K562 (cell line): ENCODE results near the gene CARS2. TPM values are rescaled to one million over a fixed set of nuclear protein-coding genes. Genes with fewer than 3 reads are reported as not detected.
"Not testable (repeated sequence)": the region's sequence is repeated elsewhere in the genome, so short reads cannot be mapped to it uniquely, and the experiment has no call there.

Source experiments
- ATAC-seq: fragments of 200-7000 bp; cut with Tn5 transposase; 3 replicates; pipeline ENCODE4 v1.9.1; 2020; ENCODE audit warnings: moderate library complexity
- BruUV-seq: library from RNA; stranded (reverse); fragments of 400-500 nt; replicated peaks from 2 replicates; lab custom pipeline; 2021; lab: Mats Ljungman, UMichigan
- CTCF ChIA-PET: fragments of 300-600 bp; formaldehyde crosslinking; extraction: SDS; loops from one replicate; lab custom pipeline; 2021; ENCODE audit warnings: low intra/inter-chr PET ratio; lab: Yijun Ruan, JAX
- POLR2A ChIA-PET: fragments of 300-600, 350-650 bp; sonication (Branson Sonifier 250); formaldehyde crosslinking; extraction: SDS; loops from one replicate; lab custom pipeline; 2021; ENCODE audit warnings: antibody characterized with exemption, inconsistent platforms; lab: Yijun Ruan, JAX
- DNase-seq, 4 experiments: peaks; one replicate each; pipeline versions ENCODE4 v3.0.0 to v3.0.0-alpha.2; 2011 to 2018; ENCODE audit warnings: low spot score in 3 of 4, mixed read lengths in 3 of 4; ENCODE audit errors: extremely low read depth in 1 of 4
- FAIRE-seq: peaks from 2 replicates; lab custom pipeline; 2011; peaks lifted over from hg19 to GRCh38; lab: Jason Lieb, UNC
- H2AFZ ChIP-seq: 2 replicates; pipeline ENCODE4 v1.6.0; 2011; ENCODE audit warnings: low read depth, low read length, control low read depth, inconsistent platforms
- H3K27ac ChIP-seq: fragments of 200-600 bp; 3 replicates; pipeline ENCODE4 v1.8.0; 2011; ENCODE audit warnings: low read depth, mild to moderate bottlenecking, control low read depth, inconsistent platforms, low read length, moderate library complexity, mixed read lengths; ENCODE audit errors: extremely low read depth
- H3K27me3 ChIP-seq, 2 experiments: fragments of 300-600 bp in 1 of 2; 2 replicates in 1 of 2; 3 replicates in 1 of 2; pipeline versions ENCODE4 v1.6.0 to v1.8.0; 2011; ENCODE audit warnings: inconsistent platforms in 2 of 2, low read length in 2 of 2, mild to moderate bottlenecking in 1 of 2, mixed read lengths in 1 of 2, moderate library complexity in 1 of 2; ENCODE audit not compliant: control insufficient read depth in 2 of 2, insufficient read depth in 2 of 2
- H3K36me3 ChIP-seq: fragments of 300-600 bp; 3 replicates; pipeline ENCODE4 v1.8.0; 2011; ENCODE audit warnings: mild to moderate bottlenecking, low read length, inconsistent platforms; ENCODE audit not compliant: control insufficient read depth, insufficient read depth
- H3K4me1 ChIP-seq, 2 experiments: fragments of 200-600 bp in 1 of 2; replicated peaks in 1 of 2; 2 replicates in 1 of 2; 3 replicates in 1 of 2; pipeline versions ENCODE4 v1.5.1 to v1.8.0; 2011; ENCODE audit warnings: inconsistent platforms in 2 of 2, low read length in 2 of 2, mild to moderate bottlenecking in 1 of 2, mixed read lengths in 1 of 2, moderate library complexity in 1 of 2; ENCODE audit not compliant: control insufficient read depth in 2 of 2, insufficient read depth in 2 of 2
- H3K4me2 ChIP-seq: 2 replicates; pipeline ENCODE4 v1.6.1; 2011; ENCODE audit warnings: low read length, control low read depth, inconsistent platforms, mixed read lengths; ENCODE audit not compliant: insufficient read depth
- H3K4me3 ChIP-seq: fragments of 200-600 bp; sonication (generic), shearing (Covaris generic); 2 replicates; pipeline ENCODE4 v1.5.1; 2016; ENCODE audit warnings: control low read depth, inconsistent platforms
- H3K79me2 ChIP-seq: fragments of 200-600 bp; 3 replicates; pipeline ENCODE4 v1.8.0; 2011; ENCODE audit warnings: low read length, inconsistent platforms; ENCODE audit not compliant: control insufficient read depth, insufficient read depth
- H3K9ac ChIP-seq, 2 experiments: 2 replicates each; pipeline versions ENCODE4 v1.6.0 to v1.6.1; 2011; ENCODE audit warnings: low read depth in 2 of 2, low read length in 2 of 2, control low read depth in 1 of 2, inconsistent platforms in 1 of 2, mild to moderate bottlenecking in 1 of 2, mixed read lengths in 1 of 2; ENCODE audit not compliant: insufficient read depth in 1 of 2
- H3K9me1 ChIP-seq: one replicate; pipeline ENCODE4 v1.6.0; 2011; ENCODE audit warnings: inconsistent platforms, mild to moderate bottlenecking, low read length, moderate library complexity; ENCODE audit not compliant: control insufficient read depth, insufficient read depth
- H3K9me3 ChIP-seq: replicated peaks from 2 replicates; pipeline ENCODE4 v1.5.1; 2011; ENCODE audit warnings: low read depth, low read length, inconsistent platforms; ENCODE audit not compliant: control insufficient read depth, insufficient read depth
- H4K20me1 ChIP-seq: replicated peaks from 2 replicates; pipeline ENCODE4 v1.6.1; 2011; ENCODE audit warnings: low read length, inconsistent platforms, mixed read lengths; ENCODE audit not compliant: control insufficient read depth, insufficient read depth
- FOS ChIP-seq: IDR thresholded peaks from 3 replicates; pipeline ENCODE4 v1.6.1; 2011; ENCODE audit not compliant: insufficient read length; ENCODE audit errors: extremely low read depth
- WGBS: fragments of 100-300 bp; shearing (Covaris generic); methylation state at CpG from one replicate; pipeline ENCODE4 v1.1.6; 2016; ENCODE audit warnings: low coverage, mixed read lengths; ENCODE audit not compliant: insufficient coverage; ENCODE audit errors: missing lambda C conversion rate; 5-methylcytosine and 5-hydroxymethylcytosine counted together
- in situ Hi-C: fragments of 300-500 bp; cut with MboI; formaldehyde crosslinking; loops from 4 replicates; pipeline ENCODE4 v1.15.0; 2018; ENCODE audit warnings: inconsistent platforms, mixed read lengths
- intact Hi-C: fragments of 100-400 bp; cut with micrococcal nuclease; formaldehyde crosslinking; loops from 2 replicates; pipeline ENCODE4 v1.14.2; 2022
- polyA plus RNA-seq, 8 experiments: library from polyadenylated mRNA; depleted of rRNA in 4 of 8; stranded (reverse) in 5 of 8; unstranded in 3 of 8; fragments of >200 nt; fragmentation: Nextera tagmentation in 2 of 8; fragmentation: Illumina TruSeq in 1 of 8; extraction: Ambion mirVana in 2 of 8; extraction: Trizol in 1 of 8; gene quantifications; 2 replicates each; pipeline versions ENCODE4 v1.2.1 to v1.2.3, GENCODE V29; 2011 to 2014; ENCODE audit warnings: inconsistent platforms in 1 of 8, missing spikeins in 1 of 8
- total RNA-seq, 7 experiments: library from RNA; depleted of rRNA in 6 of 7; stranded (reverse); fragments of >200 nt in 6 of 7; fragmentation: Illumina TruSeq in 2 of 7; extraction: Trizol in 2 of 7; gene quantifications; 2 replicates each; pipeline versions ENCODE4 v1.2.1 to v1.2.3, GENCODE V29; 2011 to 2021; ENCODE audit warnings: low replicate concordance in 1 of 7
- TF ChIP-seq, protein P1 (sequence below), 2 experiments: fragments of 450-650 bp; conservative IDR thresholded peaks; 2 replicates each; pipeline ENCODE4 v1.6.1; 2017; ENCODE audit warnings: mild to moderate bottlenecking in 2 of 2, moderate library complexity in 2 of 2

Gene CARS2
- total and polyA plus RNA-seq, 9 of the 15 experiments (the other 6 are each of a cell fraction or from before 2014, with no cell fraction given) = 1.7 to 37.4 (median 30.5) TPM

DNA sequence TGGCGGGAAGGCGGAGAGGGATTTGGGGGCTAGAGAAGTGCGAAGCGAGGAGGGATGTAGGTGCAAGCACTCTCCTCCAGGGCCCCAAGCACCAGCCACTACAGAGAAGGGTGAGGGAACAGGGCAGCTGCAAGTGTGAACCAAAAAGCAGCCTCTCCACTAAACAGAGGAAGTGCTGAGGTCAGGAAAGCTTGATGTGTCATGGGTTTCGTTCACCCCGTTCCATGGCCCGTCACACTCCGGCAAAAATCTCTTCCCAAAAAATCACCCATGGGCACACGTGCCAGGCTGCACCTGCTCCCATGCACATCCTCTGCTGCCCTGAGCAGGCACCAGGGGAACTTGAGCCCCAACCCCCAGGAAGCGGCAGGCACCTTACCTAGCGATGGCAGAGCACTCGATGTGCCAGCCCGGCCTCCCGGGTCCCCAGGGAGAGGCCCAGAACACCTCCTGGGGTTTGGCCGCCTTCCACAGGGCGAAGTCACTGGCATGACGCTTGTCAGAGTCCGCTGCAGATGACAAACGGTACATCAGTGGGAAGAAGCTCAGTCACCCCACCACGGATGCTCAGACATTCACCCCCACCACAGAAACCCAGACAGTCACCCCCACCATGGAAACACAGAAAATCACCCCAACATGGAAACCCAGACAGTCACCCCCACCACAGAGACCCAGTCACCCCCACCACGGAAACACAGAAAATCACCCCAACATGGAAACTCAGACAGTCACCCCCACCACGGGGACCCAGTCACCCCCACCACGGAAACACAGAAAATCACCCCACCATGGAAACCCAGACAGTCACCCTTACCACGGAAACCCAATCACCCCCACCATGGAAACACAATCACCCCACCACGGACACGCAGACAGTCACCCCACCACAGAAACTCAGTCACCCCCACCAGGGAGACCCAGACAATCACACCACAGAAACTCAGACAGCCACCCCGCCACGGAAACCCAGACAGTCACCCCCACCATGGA is 29.0 kb downstream of the CARS2 start (continued):
- TF ChIP-seq, protein P1, sequence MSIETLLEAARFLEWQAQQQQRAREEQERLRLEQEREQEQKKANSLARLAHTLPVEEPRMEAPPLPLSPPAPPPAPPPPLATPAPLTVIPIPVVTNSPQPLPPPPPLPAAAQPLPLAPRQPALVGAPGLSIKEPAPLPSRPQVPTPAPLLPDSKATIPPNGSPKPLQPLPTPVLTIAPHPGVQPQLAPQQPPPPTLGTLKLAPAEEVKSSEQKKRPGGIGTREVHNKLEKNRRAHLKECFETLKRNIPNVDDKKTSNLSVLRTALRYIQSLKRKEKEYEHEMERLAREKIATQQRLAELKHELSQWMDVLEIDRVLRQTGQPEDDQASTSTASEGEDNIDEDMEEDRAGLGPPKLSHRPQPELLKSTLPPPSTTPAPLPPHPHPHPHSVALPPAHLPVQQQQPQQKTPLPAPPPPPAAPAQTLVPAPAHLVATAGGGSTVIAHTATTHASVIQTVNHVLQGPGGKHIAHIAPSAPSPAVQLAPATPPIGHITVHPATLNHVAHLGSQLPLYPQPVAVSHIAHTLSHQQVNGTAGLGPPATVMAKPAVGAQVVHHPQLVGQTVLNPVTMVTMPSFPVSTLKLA (conservative IDR thresholded peaks at IDR 0.05) = no peak
- TF ChIP-seq FOS = no peak

DNA sequence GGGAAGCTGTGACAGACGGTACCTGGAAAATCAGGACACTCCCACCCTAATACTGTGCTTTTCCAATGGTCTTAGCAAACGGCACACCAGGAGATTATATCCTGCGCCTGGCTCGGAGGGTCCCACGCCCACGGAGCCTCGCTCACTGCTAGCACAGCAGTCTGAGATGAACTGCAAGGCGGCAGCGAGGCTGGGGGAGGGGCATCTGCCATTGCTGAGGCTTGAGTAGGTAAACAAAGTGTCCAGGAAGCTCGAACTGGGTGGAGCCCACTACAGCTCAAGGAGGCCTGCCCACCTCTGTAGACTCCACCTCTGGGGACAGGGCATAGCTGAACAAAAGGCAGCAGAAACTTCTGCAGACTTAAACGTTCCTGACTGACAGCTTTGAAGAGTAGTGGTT is 36.1 kb downstream of the CARS2 start:
- BruUV-seq, H2AFZ ChIP-seq, H3K9ac ChIP-seq, H3K27me3 ChIP-seq, H3K4me2 ChIP-seq, H3K79me2 ChIP-seq, H3K9me3 ChIP-seq, DNase-seq, in situ Hi-C loops, ATAC-seq, H4K20me1 ChIP-seq, CTCF ChIA-PET, FAIRE-seq, H3K9me1 ChIP-seq, H3K27ac ChIP-seq, intact Hi-C loops, H3K4me1 ChIP-seq, H3K4me3 ChIP-seq, POLR2A ChIA-PET: not testable (repeated sequence)
- H3K36me3 ChIP-seq = peaks cover 28% of the 10 kb centered on the region; the same call in 2 of the 3 replicates
- 86% methylated on average over 5 of the region's 11 CpGs for WGBS
